ENCODE measurements around the gene TMEM235. TPM values are rescaled to one million over a fixed set of nuclear protein-coding genes. Genes with fewer than 3 reads are reported as not detected.

Gene TMEM235
- total RNA-seq, 2 donors from 2014 or later = 0.33 TPM; not detected in 1

DNA sequence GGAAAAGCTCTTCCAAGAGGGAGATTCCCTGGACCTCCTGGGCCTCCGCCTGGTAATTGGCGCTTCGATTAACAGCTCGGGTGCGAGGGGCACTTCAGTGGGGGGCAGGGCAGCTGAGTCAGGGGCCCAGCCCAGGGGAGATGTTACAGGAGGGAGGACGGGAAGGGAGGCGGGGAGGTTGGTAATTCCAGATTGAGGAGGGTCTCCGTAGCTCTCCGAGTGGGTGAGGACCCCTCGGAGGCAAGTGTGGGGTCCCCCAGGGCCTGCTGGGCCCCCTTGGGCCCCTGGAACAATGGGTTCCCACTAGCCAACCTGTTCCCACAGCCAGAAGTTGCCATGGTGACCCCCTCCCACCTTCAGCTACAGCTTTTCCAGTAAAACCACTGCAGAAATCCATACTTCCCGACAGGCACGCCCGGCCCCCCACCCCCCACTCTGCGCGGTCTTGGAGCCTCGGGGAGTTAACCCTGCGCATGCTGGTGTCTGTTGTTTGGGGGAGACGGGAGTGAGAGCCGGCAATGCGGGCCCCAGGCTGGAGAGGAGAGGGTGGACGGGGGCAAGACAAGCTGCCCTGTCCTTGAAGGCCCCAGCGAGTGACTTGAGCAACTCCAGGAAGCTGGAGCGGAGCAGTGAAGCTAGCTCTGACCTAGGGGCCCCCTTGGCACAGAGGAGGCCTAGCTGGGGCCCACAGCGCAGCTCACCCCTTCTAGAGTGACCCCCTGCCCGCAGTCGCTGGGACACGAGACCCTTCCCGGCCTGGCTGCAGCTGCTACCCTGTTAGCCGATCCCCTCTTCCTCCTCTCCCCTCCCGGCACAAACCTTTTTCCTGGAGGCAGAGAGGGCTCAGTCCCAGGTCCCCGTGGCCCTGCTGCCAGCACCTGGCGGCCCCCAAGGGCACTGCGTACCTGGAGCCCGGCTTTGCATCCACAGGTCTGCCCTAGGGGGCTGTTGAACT, 37.8 kb downstream of the TMEM235 start:
- Histone ChIP-seq H3K9me3 (ENCODE audit: control insufficient read depth, low read length) (no peaks in the 10 kb centered on the region), H3K27ac (ENCODE audit: low read depth, low read length) (peak overlapping the region; percentile 78), H3K4me3 (ENCODE audit: low read length) (no peak overlapping the region), H3K36me3 (ENCODE audit: control insufficient read depth, insufficient read depth, low read length) (no peaks in the 10 kb centered on the region), H3K27me3 (ENCODE audit: control insufficient read depth, insufficient read depth, low read length, poor library complexity, severe bottlenecking) (no peaks in the 10 kb centered on the region), H3K4me1 (ENCODE audit: control insufficient read depth, insufficient read depth, low read length) (peaks cover 42% of the 10 kb centered on the region), H3K9ac (ENCODE audit: extremely low read depth, low read length, poor library complexity, severe bottlenecking) (peak overlapping the region; percentile 49)
- DNase-seq = peak; percentile 90
- TF ChIP-seq, protein P1, sequence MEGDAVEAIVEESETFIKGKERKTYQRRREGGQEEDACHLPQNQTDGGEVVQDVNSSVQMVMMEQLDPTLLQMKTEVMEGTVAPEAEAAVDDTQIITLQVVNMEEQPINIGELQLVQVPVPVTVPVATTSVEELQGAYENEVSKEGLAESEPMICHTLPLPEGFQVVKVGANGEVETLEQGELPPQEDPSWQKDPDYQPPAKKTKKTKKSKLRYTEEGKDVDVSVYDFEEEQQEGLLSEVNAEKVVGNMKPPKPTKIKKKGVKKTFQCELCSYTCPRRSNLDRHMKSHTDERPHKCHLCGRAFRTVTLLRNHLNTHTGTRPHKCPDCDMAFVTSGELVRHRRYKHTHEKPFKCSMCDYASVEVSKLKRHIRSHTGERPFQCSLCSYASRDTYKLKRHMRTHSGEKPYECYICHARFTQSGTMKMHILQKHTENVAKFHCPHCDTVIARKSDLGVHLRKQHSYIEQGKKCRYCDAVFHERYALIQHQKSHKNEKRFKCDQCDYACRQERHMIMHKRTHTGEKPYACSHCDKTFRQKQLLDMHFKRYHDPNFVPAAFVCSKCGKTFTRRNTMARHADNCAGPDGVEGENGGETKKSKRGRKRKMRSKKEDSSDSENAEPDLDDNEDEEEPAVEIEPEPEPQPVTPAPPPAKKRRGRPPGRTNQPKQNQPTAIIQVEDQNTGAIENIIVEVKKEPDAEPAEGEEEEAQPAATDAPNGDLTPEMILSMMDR (conservative IDR thresholded peaks at IDR 0.05) = peak; percentile 65
- Mint-ChIP-seq H3K9me3 (peaks cover 6% of the 10 kb centered on the region), H3K4me1 (peaks cover 64% of the 10 kb centered on the region), H3K27ac (peak overlapping the region; percentile 92), H3K36me3 (ENCODE audit: low read depth) (peaks cover 9% of the 10 kb centered on the region), H3K27me3 (ENCODE audit: insufficient read depth) (no peaks in the 10 kb centered on the region), H3K4me3 (peak overlapping the region; percentile 52)
- WGBS, 2 experiments (ENCODE audit: insufficient coverage in 1 of 2, insufficient read length in 1 of 2) = 40 to 41% methylated on average over 15 to 34 of the region's 34 CpGs

- peaks cover 6% of the 10 kb centered on the region for H3K9me3 Mint-ChIP-seq
- H3K9ac ChIP-seq (ENCODE audit: extremely low read depth, low read length, poor library complexity, severe bottlenecking) = no peak overlapping the region
- H3K27me3 ChIP-seq (ENCODE audit: control insufficient read depth, insufficient read depth, low read length, poor library complexity, severe bottlenecking) = no peaks in the 10 kb centered on the region
- H3K4me1 Mint-ChIP-seq = peaks cover 60% of the 10 kb centered on the region
- WGBS, 2 experiments (ENCODE audit: insufficient coverage in 1 of 2, insufficient read length in 1 of 2) = 50 to 71% methylated on average over 7 to 8 of the region's 8 CpGs
- no peaks in the 10 kb centered on the region for H3K27me3 Mint-ChIP-seq (ENCODE audit: insufficient read depth)
- peaks cover 9% of the 10 kb centered on the region for H3K36me3 Mint-ChIP-seq (ENCODE audit: low read depth)
- H3K27ac ChIP-seq (ENCODE audit: low read depth, low read length) = peak overlapping the region; percentile 78
- TF ChIP-seq, protein P1 (conservative IDR thresholded peaks at IDR 0.05) = no peak
- H3K36me3 ChIP-seq (ENCODE audit: control insufficient read depth, insufficient read depth, low read length) = no peaks in the 10 kb centered on the region
- peak; percentile 74 for DNase-seq
- H3K4me1 ChIP-seq (ENCODE audit: control insufficient read depth, insufficient read depth, low read length) = peaks cover 42% of the 10 kb centered on the region
- H3K4me3 Mint-ChIP-seq = peak overlapping the region; percentile 52
- H3K4me3 ChIP-seq (ENCODE audit: low read length) = no peak overlapping the region
- no peaks in the 10 kb centered on the region for H3K9me3 ChIP-seq (ENCODE audit: control insufficient read depth, low read length)
- peak overlapping the region; percentile 94 for H3K27ac Mint-ChIP-seq
Observed at GRCh38 chr17:78269955-78270381, 38.5 kb downstream of the TMEM235 start.

DNA sequence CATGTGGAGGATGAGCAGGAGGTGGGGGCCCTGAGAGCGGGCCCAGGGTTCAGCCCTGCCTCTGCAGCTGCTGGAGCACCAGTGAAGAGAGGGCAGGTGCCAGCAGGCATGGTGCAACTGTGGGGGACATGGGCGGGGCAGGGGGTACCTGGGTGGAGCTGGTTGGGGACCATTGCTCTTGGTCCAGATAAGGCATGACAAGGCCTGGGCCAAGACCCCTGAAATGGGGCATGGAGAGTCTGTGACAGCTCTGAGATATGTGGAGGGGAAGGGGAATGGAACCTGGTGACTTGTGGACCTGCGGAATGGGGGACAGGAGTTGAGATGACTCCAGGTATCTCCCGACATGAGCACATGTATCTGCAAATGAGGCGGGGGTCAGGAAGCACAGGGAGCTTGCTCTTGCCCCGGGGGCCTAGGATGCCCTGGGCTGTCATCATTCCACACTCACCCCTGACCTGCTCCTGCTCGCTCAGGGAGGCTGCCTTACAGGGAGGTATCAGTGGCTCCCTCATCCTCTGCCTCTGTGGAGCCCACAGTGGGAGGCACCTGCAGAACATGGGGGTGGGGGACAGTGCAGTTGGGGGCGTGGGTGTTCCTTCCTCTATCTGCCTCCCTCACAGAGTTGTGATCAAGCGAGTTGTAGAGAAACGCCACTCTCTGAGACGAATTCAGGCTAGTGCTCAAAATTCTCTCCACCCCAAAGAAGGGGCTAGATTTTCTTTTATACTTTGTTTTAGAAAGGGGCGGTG, 40.2 kb downstream of the TMEM235 start:
- H3K9me3 Mint-ChIP-seq = peaks cover 6% of the 10 kb centered on the region
- Histone ChIP-seq H3K36me3 (ENCODE audit: control insufficient read depth, insufficient read depth, low read length) (no peaks in the 10 kb centered on the region), H3K9ac (ENCODE audit: extremely low read depth, low read length, poor library complexity, severe bottlenecking) (peak overlapping the region; percentile 66), H3K4me1 (ENCODE audit: control insufficient read depth, insufficient read depth, low read length) (peaks cover 42% of the 10 kb centered on the region), H3K9me3 (ENCODE audit: control insufficient read depth, low read length) (no peaks in the 10 kb centered on the region), H3K4me3 (ENCODE audit: low read length) (no peak overlapping the region), H3K27me3 (ENCODE audit: control insufficient read depth, insufficient read depth, low read length, poor library complexity, severe bottlenecking) (no peaks in the 10 kb centered on the region), H3K27ac (ENCODE audit: low read depth, low read length) (peak overlapping the region; percentile 13)
- H3K4me3 Mint-ChIP-seq = peak overlapping the region; percentile 32
- TF ChIP-seq, protein P1 (conservative IDR thresholded peaks at IDR 0.05) = no peak
- peaks cover 54% of the 10 kb centered on the region for H3K4me1 Mint-ChIP-seq
- peak; percentile 73 for DNase-seq
- H3K27ac Mint-ChIP-seq = peak overlapping the region; percentile 94
- peaks cover 20% of the 10 kb centered on the region for H3K36me3 Mint-ChIP-seq (ENCODE audit: low read depth)
- no peaks in the 10 kb centered on the region for H3K27me3 Mint-ChIP-seq (ENCODE audit: insufficient read depth)
- 49 to 82% methylated on average over 5 to 11 of the region's 12 CpGs for WGBS, 2 experiments (ENCODE audit: insufficient coverage in 1 of 2, insufficient read length in 1 of 2)

Data from endodermal cell (in vitro differentiated cells).